Astrocyte of the cerebellum (primary cell): Measurements from ENCODE around the gene GFM1.

Source experiments
- DNase-seq: peaks from one replicate; pipeline ENCODE4 v3.0.0-alpha.2; 2011; ENCODE audit warnings: low read depth
- H3K4me3 ChIP-seq: 2 replicates; pipeline ENCODE4 v1.5.1; 2011; ENCODE audit warnings: mild to moderate bottlenecking, low read depth, low read length, moderate library complexity
- in situ Hi-C: cut with HindIII; loops from 2 replicates; pipeline ENCODE4 v1.10.0; 2017; ENCODE audit warnings: low sequenced_read_pairs
- TF ChIP-seq, protein P1 (sequence below): IDR thresholded peaks from 2 replicates; pipeline ENCODE4 v1.5.1; 2012; ENCODE audit warnings: low read length, low read depth, moderate library complexity, mild to moderate bottlenecking; ENCODE audit errors: missing control alignments

Gene GFM1

DNA sequence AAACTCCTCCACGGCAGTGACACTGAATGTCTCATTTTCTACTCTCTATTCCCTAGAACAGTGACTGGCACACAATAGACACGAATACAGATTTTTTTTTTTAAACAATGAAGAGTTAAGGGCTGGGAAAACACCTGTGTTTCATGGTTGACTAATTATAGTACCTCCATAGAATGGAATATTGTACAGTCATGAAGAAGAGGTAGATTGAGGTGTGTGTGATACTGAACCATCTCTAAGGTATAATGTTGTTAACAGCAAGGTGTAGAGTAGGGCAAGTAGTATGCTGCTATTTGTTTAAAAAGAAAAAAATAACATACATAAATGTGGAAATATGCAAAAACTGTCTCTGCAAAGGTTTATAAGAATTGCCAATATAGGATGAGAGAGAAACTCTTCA is 93.1 kb downstream of the GFM1 start:
- H3K4me3 ChIP-seq: no peak overlapping the region
- in situ Hi-C loops: no loop called here
- DNase-seq: no peak
- TF ChIP-seq, protein P1, sequence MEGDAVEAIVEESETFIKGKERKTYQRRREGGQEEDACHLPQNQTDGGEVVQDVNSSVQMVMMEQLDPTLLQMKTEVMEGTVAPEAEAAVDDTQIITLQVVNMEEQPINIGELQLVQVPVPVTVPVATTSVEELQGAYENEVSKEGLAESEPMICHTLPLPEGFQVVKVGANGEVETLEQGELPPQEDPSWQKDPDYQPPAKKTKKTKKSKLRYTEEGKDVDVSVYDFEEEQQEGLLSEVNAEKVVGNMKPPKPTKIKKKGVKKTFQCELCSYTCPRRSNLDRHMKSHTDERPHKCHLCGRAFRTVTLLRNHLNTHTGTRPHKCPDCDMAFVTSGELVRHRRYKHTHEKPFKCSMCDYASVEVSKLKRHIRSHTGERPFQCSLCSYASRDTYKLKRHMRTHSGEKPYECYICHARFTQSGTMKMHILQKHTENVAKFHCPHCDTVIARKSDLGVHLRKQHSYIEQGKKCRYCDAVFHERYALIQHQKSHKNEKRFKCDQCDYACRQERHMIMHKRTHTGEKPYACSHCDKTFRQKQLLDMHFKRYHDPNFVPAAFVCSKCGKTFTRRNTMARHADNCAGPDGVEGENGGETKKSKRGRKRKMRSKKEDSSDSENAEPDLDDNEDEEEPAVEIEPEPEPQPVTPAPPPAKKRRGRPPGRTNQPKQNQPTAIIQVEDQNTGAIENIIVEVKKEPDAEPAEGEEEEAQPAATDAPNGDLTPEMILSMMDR: no peak

- no peak overlapping the region for H3K4me3 ChIP-seq
- TF ChIP-seq, protein P1: no peak
- in situ Hi-C loops: no loop called here
These were observed 93.8 kb downstream of the GFM1 start for GRCh38 chr3:158737976-158738615.

GRCh38 chr3:158738653-158739052 is 94.3 kb downstream of the GFM1 start:
- TF ChIP-seq, protein P1: no peak
- H3K4me3 ChIP-seq: no peak overlapping the region
- in situ Hi-C loops: no loop called here
- no peak for DNase-seq

More at GRCh38 chr3:158737976-158738615, 93.8 kb downstream of the GFM1 start:
- no peak for DNase-seq

GRCh38 chr3:158739078-158739477 is 94.8 kb downstream of the GFM1 start:
- TF ChIP-seq, protein P1: no peak
- no peak for DNase-seq
- in situ Hi-C loops: no loop called here
- H3K4me3 ChIP-seq: no peak overlapping the region

GRCh38 chr3:158739661-158740060 is 95.3 kb downstream of the GFM1 start:
- TF ChIP-seq, protein P1: no peak
- in situ Hi-C loops: no loop called here
- DNase-seq: no peak
- no peak overlapping the region for H3K4me3 ChIP-seq
